ENCODE measurements around the gene SBF1. TPM values are rescaled to one million over a fixed set of nuclear protein-coding genes. Genes with fewer than 3 reads are reported as not detected.
A peak's percentile ranks its signal among the peaks of the same experiment; 100 is the strongest.

The SBF1 gene
- total RNA-seq, 1 donor from 2014 or later: 98.8 TPM

- Histone ChIP-seq H3K27me3 (no peaks in the 10 kb centered on the region), H3K4me3 (peak within 1 kb of the TSS; percentile 83 to 94), H3K36me3 (peaks cover 32 to 41% of the 10 kb centered on the region in 2 donors), H3K27ac (peak within 1 kb of the TSS; percentile 80 to 97), H3K4me1 (peaks cover 10 to 20% of the 10 kb centered on the region in 2 donors), H3K9me3 (no peaks in the 10 kb centered on the region)
- no peak for TF ChIP-seq CTCF (IDR thresholded peaks at IDR 0.05)
- intact Hi-C loops (cut with DNase I): loop anchor here (1.0 to 10.0 kb wide), 6 partner anchors 32 to 543 kb away; partner anchors contain the start of genes ARSA, PIM3, SBF1 and SELENOO
- peak in 1 of 2 donors; percentile 92 for DNase-seq (ENCODE audit: low spot score in 2 of 2)
Observed at GRCh38 chr22:50507421-50507990, 32.7 kb upstream of the SBF1 start, which contains the start of gene LMF2. Gene LMF2, minus strand, starts transcription at chr22:50507702. Its CDS starts 27 bp downstream, at chr22:50507675.

- no peak for TF ChIP-seq CTCF (IDR thresholded peaks at IDR 0.05)
- Histone ChIP-seq H3K4me1 (peaks cover 10 to 20% of the 10 kb centered on the region in 2 donors), H3K4me3 (peak overlapping the region; percentile 83 to 94), H3K27ac (peak overlapping the region; percentile 80 to 89), H3K27me3 (no peaks in the 10 kb centered on the region), H3K9me3 (no peaks in the 10 kb centered on the region), H3K36me3 (peaks cover 32 to 39% of the 10 kb centered on the region in 2 donors)
- intact Hi-C loops (cut with DNase I): loop anchor here (1.0 to 10.0 kb wide), 6 partner anchors 32 to 542 kb away; partner anchors contain the start of genes ARSA, PIM3, SBF1 and SELENOO
- no peak for DNase-seq (ENCODE audit: low spot score in 2 of 2)
Observed at GRCh38 chr22:50506611-50507420, 32.0 kb upstream of the SBF1 start.

GRCh38 chr22:50505776-50506610 lies 31.2 kb upstream of the SBF1 start:
- H3K9me3 ChIP-seq: no peaks in the 10 kb centered on the region
- intact Hi-C loops (cut with DNase I): loop anchor here (2.0 to 10.0 kb wide), 4 partner anchors 56 to 541 kb away; partner anchors contain the start of genes PIM3, SELENOO, SYCE3 and TUBGCP6
- H3K4me1 ChIP-seq: peaks cover 10 to 20% of the 10 kb centered on the region in 2 donors
- peak overlapping the region; percentile 83 to 94 for H3K4me3 ChIP-seq
- no peaks in the 10 kb centered on the region for H3K27me3 ChIP-seq
- DNase-seq (ENCODE audit: low spot score in 2 of 2): no peak
- H3K27ac ChIP-seq: no peak overlapping the region
- H3K36me3 ChIP-seq: peaks cover 32 to 38% of the 10 kb centered on the region in 2 donors
- TF ChIP-seq CTCF (IDR thresholded peaks at IDR 0.05): no peak

GRCh38 chr22:50505276-50505775 lies 30.5 kb upstream of the SBF1 start:
- H3K27ac ChIP-seq: no peak overlapping the region
- no peak for DNase-seq (ENCODE audit: low spot score in 2 of 2)
- H3K9me3 ChIP-seq: no peaks in the 10 kb centered on the region
- H3K4me3 ChIP-seq: no peak overlapping the region
- H3K4me1 ChIP-seq: peaks cover 10 to 20% of the 10 kb centered on the region in 2 donors
- intact Hi-C loops (cut with DNase I): loop anchor here (5.0 to 10.0 kb wide), 3 partner anchors 57 to 541 kb away; partner anchors contain the start of genes PIM3, SELENOO and SYCE3
- peaks cover 32 to 33% of the 10 kb centered on the region in 2 donors for H3K36me3 ChIP-seq
- H3K27me3 ChIP-seq: no peaks in the 10 kb centered on the region
- TF ChIP-seq CTCF (IDR thresholded peaks at IDR 0.05): no peak
